GM21528 (cell line): ENCODE measurements around the gene LCE1F.

ENCODE experiments used
- ATAC-seq: cut with Tn5 transposase; IDR thresholded peaks from one replicate; pipeline ENCODE4 v1.9.1; 2021; ENCODE audit warnings: mild to moderate bottlenecking, moderate library complexity; ENCODE audit not compliant: unreplicated experiment, low FRiP score

LCE1F gene

GRCh38 chr1:152774875-152775274, at the start of gene LCE1F:
Gene LCE1F, plus strand, starts transcription at chr1:152775140. Its CDS starts 1,232 bp downstream, at chr1:152776372.
- ATAC-seq: no peak

GRCh38 chr1:152725261-152725660, 49.7 kb upstream of the LCE1F start:
- no peak for ATAC-seq

GRCh38 chr1:152728986-152729385, 46.0 kb upstream of the LCE1F start:
- ATAC-seq: no peak

GRCh38 chr1:152735648-152736047, 39.3 kb upstream of the LCE1F start:
- no peak for ATAC-seq

GRCh38 chr1:152737997-152738396, 36.9 kb upstream of the LCE1F start:
- ATAC-seq: no peak

DNA sequence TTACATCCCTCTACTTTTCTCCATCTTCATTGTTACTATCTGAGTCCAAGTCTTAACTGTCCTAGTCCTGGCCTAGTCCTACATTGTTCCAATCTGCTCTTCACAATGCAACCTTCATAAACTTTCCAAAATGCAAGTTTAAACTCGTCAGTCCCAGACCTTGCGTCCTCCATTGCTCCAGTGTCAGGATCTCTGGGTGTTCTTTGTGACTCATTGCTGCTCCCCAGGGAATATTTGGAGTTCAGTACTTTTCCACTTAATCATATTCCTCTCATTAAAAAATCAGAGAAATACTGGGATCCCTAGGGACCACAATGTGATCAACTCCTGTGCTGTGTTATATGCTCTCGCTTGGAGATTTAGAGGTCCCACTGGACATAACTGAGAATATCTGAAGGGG, 35.1 kb upstream of the LCE1F start:
- ATAC-seq: no peak

DNA sequence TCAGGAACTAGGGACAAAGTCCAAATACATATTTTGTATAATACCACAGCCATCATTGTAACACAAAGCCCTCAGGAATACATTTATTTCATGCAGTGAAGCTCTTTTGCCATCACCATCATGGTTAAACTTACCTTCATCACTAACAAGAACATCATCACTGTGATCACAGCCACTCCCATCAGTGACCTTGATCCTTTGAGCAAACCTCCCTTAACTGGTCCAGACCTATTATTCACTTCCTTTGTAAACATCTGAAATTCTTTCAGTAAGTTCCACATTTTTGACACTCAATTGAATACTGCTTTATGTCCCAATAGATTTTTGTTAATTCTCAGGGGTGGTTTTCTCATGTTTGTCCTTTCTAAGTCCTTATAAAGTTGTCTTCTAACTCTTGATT, 33.3 kb upstream of the LCE1F start:
- no peak for ATAC-seq

- ATAC-seq: no peak
Observed at GRCh38 chr1:152743371-152744145, 31.4 kb upstream of the LCE1F start.

GRCh38 chr1:152745289-152745704, 29.6 kb upstream of the LCE1F start:
- no peak for ATAC-seq

DNA sequence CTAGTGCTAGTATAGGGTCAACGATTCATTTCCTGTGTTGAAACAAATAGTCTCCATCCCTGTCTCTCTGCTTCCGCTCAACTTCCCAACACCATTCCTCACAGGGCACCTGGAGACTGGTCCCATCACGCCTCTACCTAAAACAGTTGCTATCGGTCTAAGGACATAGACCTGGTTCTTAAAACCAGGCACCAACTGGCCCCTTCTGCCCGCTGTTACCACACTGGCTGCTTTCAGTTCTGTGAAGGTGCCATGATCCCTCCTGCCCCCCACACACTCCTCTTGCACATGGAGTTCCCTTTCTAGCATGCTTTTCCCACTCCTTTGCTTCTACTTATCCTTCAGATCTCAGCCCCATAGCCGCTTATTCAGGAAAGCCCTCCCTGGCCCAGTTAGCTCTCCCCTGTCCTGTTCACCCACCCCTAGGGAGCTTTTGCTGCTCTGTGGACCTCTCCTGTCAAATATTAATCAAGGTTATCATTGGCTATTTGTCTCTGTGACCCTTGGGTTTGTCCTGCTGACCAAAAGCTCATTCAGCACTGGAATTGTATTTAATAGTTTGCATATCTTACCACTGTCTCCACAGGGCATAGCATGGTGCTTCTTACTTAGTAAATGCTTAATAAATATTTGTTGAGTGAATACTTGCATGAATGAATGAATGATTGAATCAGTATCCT, 29.0 kb upstream of the LCE1F start:
- no peak for ATAC-seq

GRCh38 chr1:152747831-152748230, 27.1 kb upstream of the LCE1F start:
- no peak for ATAC-seq

- no peak for ATAC-seq
Observed at GRCh38 chr1:152752225-152752624, 22.7 kb upstream of the LCE1F start.

DNA sequence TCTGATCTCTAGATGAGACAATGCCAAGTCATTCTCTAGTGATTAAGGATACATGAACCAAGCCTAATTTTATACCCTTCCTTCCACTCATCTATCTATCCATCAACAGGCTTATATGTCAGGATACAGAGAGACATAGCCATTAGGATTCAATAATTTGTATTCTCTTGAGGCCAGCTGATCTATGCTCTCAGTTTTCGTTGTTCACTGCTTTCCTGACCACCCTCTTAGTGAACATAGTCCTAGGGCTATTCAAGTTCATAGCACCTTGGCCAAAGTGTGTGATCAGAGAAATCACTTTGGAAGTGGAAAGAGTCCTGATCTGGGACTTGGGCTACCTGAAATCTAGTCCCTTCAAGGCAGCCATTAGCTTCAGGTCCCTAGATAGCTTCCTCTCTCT, 21.4 kb upstream of the LCE1F start:
- ATAC-seq: no peak

- no peak for ATAC-seq
Observed at GRCh38 chr1:152756872-152757271, 18.1 kb upstream of the LCE1F start.

DNA sequence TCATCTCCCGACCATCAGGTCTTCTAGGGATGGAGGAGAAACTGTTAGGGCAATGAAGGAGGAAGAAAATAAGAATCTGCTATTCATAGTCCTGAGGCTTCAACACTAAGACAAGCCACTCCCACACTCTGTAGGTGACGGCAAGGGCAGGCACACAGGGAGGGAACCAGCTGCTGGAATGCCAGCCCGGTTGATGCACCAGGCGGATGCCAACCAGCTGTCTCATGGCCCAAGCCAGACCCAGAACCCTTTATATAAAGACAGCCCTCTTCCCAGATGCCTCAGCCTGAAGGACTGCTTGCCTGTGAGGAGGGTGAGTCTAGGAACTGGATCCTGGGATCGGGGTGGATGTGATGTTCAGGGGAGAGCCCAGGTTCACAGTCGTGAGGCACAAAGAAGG, 17.2 kb upstream of the LCE1F start, which contains the start of gene KPRP:
Gene KPRP (plus strand): TSS at position 279 of the 400 bp plus-strand sequence. CDS start 1,564 bp downstream, outside the sequence.
- no peak for ATAC-seq

DNA sequence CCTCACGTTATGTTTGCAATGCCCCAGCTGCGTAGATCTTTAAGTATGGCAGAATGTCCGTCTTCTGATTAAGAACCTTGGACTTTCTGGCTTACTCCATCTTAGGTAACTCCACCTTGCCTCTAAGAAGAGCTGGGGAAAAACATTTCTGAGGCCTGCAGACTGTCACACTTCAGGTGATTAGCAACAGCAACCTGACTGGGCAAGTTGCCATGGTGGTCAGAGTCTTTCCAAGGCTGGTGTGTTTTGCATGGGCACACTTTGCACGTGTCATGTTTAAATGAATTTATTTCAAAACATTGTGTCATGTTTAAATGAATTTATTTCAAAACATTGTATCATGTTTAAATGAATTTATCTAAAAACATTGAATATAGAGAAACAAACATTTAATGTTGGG, 16.3 kb upstream of the LCE1F start:
- no peak for ATAC-seq

GRCh38 chr1:152759453-152760173, 15.3 kb upstream of the LCE1F start:
- no peak for ATAC-seq

DNA sequence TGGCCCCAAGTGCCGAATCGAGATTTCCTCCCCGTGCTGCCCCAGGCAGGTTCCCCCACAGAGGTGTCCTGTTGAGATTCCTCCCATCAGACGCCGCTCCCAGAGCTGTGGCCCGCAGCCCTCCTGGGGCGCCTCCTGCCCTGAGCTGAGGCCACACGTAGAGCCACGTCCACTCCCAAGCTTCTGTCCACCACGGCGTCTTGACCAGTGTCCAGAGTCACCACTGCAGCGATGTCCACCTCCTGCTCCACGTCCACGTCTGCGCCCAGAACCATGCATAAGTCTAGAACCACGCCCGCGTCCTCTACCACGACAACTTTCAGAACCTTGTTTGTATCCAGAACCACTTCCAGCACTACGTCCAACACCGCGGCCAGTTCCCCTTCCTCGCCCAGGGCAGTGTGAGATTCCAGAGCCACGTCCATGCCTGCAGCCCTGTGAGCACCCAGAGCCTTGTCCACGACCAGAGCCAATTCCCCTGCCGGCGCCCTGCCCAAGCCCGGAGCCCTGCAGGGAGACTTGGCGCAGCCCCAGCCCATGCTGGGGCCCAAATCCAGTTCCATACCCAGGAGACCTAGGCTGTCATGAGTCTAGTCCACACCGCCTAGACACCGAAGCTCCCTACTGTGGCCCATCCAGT, 14.3 kb upstream of the LCE1F start:
- ATAC-seq: no peak

DNA sequence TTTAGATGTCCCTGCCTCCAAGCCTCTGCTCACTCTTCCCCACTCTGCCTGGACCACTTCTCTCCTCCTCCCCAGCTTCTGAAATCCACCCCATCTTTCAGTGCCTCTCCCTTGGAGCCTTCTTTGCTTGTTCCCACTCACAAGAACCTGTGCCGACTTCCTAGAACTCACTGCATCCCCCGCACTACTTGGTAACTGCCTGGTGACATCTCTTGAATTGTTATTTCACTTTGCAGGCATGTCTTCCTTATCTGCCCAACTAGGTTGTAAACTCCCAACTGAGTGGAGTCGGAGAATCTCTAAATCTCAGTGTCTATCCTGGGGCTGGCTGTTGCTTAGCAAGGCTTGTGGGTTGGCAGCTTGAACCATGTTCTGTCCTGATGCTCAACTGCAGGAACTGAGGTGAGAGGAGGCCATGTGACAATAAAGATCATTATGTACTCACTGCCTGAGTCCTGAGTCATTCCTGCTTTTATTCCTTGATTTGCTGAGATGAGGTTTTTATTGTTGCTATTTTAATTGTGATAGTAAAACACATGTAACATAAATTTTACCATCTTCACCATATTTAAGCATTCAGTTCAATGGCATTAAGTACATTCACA, 13.2 kb upstream of the LCE1F start:
- ATAC-seq: no peak

- no peak for ATAC-seq
Observed at GRCh38 chr1:152768847-152769533, 6.0 kb upstream of the LCE1F start.
